Measurements from ENCODE around the gene LAMA5. TPM values are rescaled to one million over a fixed set of nuclear protein-coding genes. Genes with fewer than 3 reads are reported as not detected.

Gene LAMA5
- total and polyA plus RNA-seq, 7 donors, result 1.8 to 409 (median 56.5) TPM

- Histone ChIP-seq H3K4me1 (no peaks in the 10 kb centered on the region), H3K36me3 (peaks cover 9 to 73% (median 44%) of the 10 kb centered on the region in 4 donors), H3K4me3 (no peak overlapping the region), H3K9me3 (no peaks in the 10 kb centered on the region), H3K27me3 (no peaks in the 10 kb centered on the region), H3K27ac (no peak overlapping the region)
- TF ChIP-seq EP300 (IDR thresholded peaks at IDR 0.05) (no peak), POLR2AphosphoS5 (IDR thresholded peaks at IDR 0.05) (no peak), POLR2A (IDR thresholded peaks at IDR 0.05) (no peak)
- TF ChIP-seq, protein P1, sequence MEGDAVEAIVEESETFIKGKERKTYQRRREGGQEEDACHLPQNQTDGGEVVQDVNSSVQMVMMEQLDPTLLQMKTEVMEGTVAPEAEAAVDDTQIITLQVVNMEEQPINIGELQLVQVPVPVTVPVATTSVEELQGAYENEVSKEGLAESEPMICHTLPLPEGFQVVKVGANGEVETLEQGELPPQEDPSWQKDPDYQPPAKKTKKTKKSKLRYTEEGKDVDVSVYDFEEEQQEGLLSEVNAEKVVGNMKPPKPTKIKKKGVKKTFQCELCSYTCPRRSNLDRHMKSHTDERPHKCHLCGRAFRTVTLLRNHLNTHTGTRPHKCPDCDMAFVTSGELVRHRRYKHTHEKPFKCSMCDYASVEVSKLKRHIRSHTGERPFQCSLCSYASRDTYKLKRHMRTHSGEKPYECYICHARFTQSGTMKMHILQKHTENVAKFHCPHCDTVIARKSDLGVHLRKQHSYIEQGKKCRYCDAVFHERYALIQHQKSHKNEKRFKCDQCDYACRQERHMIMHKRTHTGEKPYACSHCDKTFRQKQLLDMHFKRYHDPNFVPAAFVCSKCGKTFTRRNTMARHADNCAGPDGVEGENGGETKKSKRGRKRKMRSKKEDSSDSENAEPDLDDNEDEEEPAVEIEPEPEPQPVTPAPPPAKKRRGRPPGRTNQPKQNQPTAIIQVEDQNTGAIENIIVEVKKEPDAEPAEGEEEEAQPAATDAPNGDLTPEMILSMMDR (IDR thresholded peaks at IDR 0.05), result no peak
- DNase-seq, result no peak
- intact Hi-C loops (cut with DNase I), result no loop called here
- 88 to 92% methylated on average over 20 of the region's 20 CpGs for WGBS, 2 donors
Measured at GRCh38 chr20:62293111-62293784, 73.9 kb downstream of the LAMA5 start.

- H3K27me3 ChIP-seq, result no peaks in the 10 kb centered on the region
- WGBS, 2 donors, result 80 to 81% methylated on average over 11 of the region's 11 CpGs
- no peak for DNase-seq
Measured at GRCh38 chr20:62292108-62292507, 75.0 kb downstream of the LAMA5 start.

DNA sequence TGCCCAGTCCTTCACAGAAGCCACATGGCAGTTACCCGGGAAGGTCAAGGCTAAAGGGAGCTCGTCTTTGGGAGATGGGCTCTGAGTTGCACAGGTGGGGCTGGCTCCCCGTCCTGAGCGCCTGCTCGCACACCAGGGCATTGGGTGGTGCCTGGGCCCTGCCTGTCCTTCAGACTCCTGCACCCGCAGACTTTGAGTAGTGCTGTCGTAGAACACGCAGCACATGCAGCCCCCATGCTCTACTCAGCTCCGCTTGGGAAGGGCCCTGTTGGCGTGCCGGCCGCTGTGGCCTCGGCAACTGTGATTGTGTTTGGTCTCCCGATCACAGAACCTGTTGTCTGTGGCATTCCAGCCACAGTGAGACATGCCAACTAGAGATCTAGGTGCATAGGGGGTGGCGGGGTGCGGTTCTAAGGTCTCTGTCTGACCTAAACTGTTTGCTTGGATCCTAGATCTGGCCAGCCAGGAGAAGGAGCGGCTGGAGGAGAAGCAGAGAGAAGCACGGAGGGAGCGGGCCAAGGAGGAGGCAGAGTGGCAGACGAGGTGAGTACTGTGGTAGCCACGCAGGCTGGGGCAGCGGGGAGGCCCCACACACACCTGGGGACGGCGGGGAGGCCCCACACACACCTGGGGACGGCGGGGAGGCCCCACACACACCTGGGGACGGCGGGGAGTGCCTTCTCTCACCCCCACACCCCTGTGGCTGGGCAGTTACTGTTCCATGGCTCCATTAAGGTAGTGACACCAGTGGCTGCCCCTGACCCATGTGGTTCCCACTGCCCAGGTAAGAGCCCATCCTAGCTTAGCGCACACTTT, 75.7 kb downstream of the LAMA5 start:
- intact Hi-C loops (cut with DNase I), result no loop called here
- Histone ChIP-seq H3K27me3 (no peaks in the 10 kb centered on the region), H3K4me1 (no peaks in the 10 kb centered on the region), H3K27ac (no peak overlapping the region), H3K4me3 (no peak overlapping the region), H3K36me3 (peaks cover 9 to 86% (median 45%) of the 10 kb centered on the region in 4 donors), H3K9me3 (no peaks in the 10 kb centered on the region)
- 95 to 96% methylated on average over 29 of the region's 29 CpGs for WGBS, 2 donors
- no peak for DNase-seq
- TF ChIP-seq, protein P1 (IDR thresholded peaks at IDR 0.05), result no peak
- TF ChIP-seq EP300 (IDR thresholded peaks at IDR 0.05), result no peak
- TF ChIP-seq POLR2AphosphoS5 (IDR thresholded peaks at IDR 0.05), result no peak
- TF ChIP-seq POLR2A (IDR thresholded peaks at IDR 0.05), result no peak

More at GRCh38 chr20:62292108-62292507, 75.0 kb downstream of the LAMA5 start:
- H3K9me3 ChIP-seq, result no peaks in the 10 kb centered on the region
- peaks cover 9 to 81% (median 44%) of the 10 kb centered on the region in 4 donors for H3K36me3 ChIP-seq
- H3K4me3 ChIP-seq, result no peak overlapping the region
- intact Hi-C loops (cut with DNase I), result no loop called here
- no peak overlapping the region for H3K27ac ChIP-seq
- H3K4me1 ChIP-seq, result no peaks in the 10 kb centered on the region
- no peak for TF ChIP-seq EP300 (IDR thresholded peaks at IDR 0.05)
- no peak for TF ChIP-seq POLR2AphosphoS5 (IDR thresholded peaks at IDR 0.05)
- TF ChIP-seq, protein P1 (IDR thresholded peaks at IDR 0.05), result no peak
- no peak for TF ChIP-seq POLR2A (IDR thresholded peaks at IDR 0.05)

- Histone ChIP-seq H3K4me3 (no peak overlapping the region), H3K27ac (no peak overlapping the region), H3K36me3 (peaks cover 6 to 86% (median 42%) of the 10 kb centered on the region in 4 donors), H3K4me1 (no peaks in the 10 kb centered on the region), H3K27me3 (no peaks in the 10 kb centered on the region), H3K9me3 (no peaks in the 10 kb centered on the region)
- 93% methylated on average over 8 of the region's 8 CpGs for WGBS, 2 donors
- no peak for TF ChIP-seq POLR2AphosphoS5 (IDR thresholded peaks at IDR 0.05)
- TF ChIP-seq, protein P1 (IDR thresholded peaks at IDR 0.05), result no peak
- no peak for TF ChIP-seq POLR2A (IDR thresholded peaks at IDR 0.05)
- no peak for TF ChIP-seq EP300 (IDR thresholded peaks at IDR 0.05)
- intact Hi-C loops (cut with DNase I), result no loop called here
- no peak for DNase-seq
Measured at GRCh38 chr20:62289898-62290297, 77.2 kb downstream of the LAMA5 start.

Measured in sigmoid colon (tissue), 7 donors.